ENCODE measurements around the gene AQP2.
A peak's percentile ranks its signal among the peaks of the same experiment; 100 is the strongest.

Gene AQP2

DNA sequence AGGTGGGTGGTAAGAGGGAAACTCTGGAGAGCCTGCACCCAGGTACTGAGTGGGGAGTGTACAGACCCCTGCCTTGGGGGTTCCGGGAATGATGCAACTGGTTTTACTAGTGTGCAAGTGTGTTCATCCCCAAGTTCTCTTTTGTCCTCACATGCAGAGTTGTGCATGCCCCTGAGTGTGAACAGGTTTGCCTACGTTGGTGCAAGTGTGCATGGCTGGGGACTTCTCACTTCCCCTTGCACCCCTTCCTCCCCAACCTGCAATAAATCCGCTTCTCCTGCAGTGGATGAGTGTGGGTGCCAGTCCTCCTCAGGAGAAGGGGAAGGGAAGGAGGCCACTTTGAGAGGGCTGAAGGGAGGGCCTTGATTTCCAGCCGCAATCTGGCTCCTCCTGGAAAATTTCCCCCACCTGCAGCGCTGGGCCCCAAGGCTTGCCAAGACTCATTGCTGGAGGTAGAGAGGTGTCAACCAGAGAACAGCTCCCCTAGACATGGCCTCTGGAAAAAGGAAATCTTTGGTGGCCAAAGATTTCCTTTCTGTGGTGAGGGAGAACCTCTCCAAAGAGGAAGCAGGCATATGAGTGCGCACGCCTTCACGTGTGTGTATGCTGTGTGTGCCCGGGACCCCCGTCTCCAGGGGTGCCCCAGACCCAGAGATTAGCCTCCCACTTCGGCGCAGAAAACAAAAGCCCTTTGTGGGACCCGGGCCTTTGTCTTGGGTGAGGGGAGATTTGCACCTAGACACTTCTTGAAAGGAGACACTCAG is 5.5 kb downstream of the AQP2 start:
- no peak for DNase-seq (ENCODE audit: low spot score)

- DNase-seq (ENCODE audit: low spot score), result no peak
Measured at GRCh38 chr12:49956663-49957569, 6.4 kb downstream of the AQP2 start.

- no peak for DNase-seq (ENCODE audit: low spot score)
Measured at GRCh38 chr12:49957570-49957967, 7.0 kb downstream of the AQP2 start.

DNA sequence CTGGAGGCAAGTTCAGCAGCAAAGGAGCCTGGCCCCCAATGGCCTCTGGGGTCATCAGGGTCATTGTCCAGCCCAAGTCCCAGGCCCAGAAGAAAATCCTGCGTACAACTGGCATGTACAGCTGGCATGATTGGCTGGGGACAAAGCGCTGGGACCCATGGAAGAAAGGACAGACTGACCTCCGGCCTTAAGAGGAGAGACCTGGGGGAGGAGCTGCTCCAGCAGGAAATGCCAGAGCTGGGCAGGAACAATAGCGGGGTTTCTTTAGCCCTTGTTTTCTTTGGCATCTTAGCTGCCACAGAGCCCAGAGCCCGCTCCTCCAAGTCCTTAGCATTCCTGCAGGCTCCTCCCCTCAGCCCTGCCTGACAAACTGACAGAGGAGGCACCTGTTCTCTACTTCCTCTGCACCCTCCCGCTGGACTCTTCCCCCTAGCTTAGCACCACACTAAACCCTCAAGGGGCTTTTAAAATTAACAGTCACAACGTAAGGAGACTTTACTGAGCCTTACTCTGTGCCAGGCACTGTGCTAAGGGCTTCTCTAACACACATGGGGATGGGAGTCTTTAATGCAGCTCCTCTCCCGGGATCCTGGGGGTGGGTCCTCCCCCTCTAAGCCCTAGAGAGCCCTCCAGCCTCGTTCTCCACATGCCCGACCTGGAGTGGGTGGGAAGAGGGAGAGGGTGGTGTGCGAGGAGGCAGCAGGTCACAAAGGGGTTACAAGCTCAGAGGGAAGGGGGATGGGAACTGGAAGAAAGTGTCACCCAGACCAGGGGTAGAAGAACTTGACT is 9.3 kb downstream of the AQP2 start:
- DNase-seq (ENCODE audit: low spot score), result no peak

DNA sequence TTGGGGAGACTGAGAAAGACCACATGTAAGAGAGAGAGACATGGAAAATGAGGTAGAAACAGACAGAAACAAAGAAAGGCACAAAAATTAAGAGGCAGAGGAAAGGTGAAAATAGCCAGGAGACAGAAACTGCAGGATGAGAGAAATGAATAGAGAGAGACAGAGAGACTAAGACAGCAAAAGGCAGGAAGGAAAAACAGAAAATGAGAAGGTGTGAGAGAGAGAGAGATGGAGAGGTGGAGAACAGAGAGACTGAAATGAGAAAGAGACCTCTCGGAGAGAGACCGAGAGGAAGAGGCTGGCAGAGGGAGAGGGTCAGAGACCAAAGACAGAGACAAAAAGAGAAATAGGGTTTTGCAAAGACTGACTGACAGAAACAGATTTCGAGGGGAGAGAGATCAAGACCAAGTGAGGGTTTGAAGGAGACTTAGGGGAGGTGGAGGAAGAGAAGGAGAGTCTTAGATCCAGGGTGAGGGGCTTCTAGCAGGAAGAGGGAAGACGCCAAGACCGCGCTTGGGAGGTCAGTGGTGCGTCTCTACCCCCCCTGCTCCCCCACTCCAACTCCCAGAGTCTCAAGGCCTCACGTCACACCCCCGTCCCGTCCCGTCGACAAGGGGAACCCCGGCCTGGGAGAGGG is 10.1 kb downstream of the AQP2 start:
- DNase-seq (ENCODE audit: low spot score), result no peak

- DNase-seq (ENCODE audit: low spot score), result no peak
Measured at GRCh38 chr12:49961111-49961922, 10.8 kb downstream of the AQP2 start, which contains the start of gene AQP5. AQP5 (plus strand) TSS chr12:49961872; CDS start chr12:49962018, 146 bp downstream.

- no peak for DNase-seq (ENCODE audit: low spot score)
Measured at GRCh38 chr12:49961993-49962764, 11.6 kb downstream of the AQP2 start.

GRCh38 chr12:49962861-49963765 is 12.6 kb downstream of the AQP2 start:
- no peak for DNase-seq (ENCODE audit: low spot score)

DNA sequence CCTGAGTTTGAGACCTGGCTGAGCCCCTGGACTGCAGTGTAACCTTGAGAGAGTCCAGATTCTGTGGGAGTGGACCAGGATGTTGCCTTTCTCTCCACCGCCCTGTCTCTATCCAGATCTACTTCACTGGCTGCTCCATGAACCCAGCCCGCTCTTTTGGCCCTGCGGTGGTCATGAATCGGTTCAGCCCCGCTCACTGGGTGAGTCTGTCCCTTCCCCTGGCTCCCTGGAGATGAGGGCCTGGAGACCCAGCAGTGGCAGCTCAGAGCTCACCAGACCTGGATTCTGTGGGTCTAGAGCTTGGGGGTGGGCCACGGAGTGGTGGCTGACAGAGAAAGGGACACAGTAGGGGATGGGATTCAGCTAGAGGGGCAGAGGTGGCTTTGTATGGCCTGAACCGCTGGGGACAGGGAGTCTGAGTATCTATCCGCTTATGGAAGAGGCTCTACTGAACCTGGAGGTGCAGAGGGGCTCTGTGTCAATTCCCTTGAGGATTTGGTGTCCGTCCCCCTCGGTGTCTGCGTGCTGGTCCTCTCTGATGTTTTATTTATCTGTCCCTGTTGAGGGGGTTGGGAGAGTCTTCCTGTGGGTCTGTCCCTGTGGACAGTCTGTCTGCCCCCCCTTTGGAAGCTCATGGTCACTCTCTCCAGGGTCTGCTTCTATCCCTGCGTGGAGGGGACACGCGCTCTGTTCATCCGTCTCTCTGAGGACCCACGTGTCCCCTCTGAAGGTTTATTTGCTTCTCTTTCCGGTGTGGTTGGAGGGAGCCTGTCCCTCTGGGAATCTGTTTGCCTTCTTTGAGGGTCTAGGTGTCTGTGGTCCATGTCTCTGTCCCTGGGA is 13.7 kb downstream of the AQP2 start:
- DNase-seq (ENCODE audit: low spot score), result no peak

DNA sequence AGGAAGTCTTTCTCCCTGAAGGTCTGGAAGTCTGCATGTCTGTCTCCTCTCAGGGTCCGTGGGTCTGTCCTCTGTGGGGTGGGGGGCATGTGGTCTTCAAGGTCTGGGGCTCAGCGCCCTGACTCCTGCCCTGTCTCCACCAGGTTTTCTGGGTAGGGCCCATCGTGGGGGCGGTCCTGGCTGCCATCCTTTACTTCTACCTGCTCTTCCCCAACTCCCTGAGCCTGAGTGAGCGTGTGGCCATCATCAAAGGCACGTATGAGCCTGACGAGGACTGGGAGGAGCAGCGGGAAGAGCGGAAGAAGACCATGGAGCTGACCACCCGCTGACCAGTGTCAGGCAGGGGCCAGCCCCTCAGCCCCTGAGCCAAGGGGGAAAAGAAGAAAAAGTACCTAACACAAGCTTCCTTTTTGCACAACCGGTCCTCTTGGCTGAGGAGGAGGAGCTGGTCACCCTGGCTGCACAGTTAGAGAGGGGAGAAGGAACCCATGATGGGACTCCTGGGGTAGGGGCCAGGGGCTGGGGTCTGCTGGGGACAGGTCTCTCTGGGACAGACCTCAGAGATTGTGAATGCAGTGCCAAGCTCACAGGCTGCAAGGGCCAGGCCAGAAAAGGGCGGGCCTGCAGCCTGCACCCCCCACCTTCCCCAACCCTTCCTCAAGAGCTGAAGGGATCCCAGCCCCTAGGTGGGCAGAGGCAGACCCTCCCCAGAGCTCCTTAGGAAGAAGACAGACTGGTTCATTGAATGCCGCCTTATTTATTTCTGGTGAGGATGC is 14.5 kb downstream of the AQP2 start:
- no peak for DNase-seq (ENCODE audit: low spot score)

DNA sequence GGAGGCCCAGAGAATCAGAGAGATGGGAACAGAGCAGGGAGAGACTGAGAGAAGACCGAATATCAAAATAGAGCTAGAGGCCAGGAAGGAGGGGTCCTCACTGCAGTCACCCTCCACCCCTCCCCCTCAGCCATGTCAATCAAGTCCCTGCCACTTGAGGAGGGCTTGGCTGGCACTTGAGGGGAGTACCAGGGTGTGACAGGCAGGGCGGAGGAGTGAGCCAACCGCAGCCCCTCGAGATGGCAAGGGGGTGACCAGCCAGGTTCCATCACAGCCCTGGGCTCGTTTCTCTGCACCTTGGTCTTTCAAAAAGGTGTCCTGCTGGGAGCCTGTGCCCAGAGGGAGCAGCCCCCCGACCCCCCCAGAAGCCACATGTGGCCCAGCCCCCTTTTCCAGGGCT is 15.3 kb downstream of the AQP2 start:
- DNase-seq (ENCODE audit: low spot score), result no peak

DNA sequence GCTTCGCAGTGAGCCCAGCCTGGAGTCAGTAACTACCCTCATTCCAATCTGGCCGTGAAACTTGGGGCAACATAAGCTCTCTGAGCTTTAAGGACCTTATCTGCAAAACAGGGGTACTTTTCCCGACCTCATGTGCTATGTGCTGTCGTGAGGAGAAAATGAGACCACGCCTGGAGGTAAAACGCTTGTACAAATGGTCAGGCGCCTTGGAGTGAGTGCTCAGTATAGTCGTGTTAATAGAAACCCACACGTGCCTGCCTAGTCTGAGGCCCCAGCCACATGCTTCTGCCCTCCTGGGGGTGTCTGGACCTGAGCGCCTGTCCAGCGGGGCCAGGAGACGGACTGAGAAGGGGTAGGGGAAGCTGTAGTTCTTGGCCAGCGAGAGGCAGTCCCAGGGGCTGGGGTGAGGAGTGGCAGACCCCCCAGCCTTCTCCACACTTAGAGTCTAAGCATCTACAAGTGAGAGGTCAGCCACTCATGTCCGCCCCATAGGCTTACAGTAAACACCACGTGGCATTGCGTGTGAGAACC is 16.0 kb downstream of the AQP2 start:
- DNase-seq (ENCODE audit: low spot score), result no peak

- peak; percentile 91 for DNase-seq (ENCODE audit: low spot score)
Measured at GRCh38 chr12:49967042-49967776, 16.7 kb downstream of the AQP2 start.

GRCh38 chr12:49967777-49968250 is 17.3 kb downstream of the AQP2 start:
- no peak for DNase-seq (ENCODE audit: low spot score)

DNA sequence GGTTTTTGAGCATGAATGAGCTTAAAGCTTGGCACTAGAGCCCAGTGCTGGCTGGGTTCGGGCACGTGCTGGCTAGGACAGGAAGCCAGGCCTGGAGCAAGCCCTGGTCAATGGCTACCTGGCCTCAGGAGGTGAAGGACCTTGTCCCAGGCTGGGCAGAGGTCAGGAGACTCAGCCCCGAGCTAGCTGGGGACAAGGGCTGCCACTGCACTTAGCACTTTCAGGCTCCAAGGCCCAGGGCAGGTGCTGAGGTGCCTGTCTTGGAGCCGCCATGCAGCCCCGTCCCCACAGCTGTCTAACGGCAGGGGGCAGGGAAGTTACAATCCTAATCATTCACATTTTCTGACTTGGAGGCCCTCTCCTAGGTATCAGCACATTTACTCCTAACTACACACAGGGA is 17.9 kb downstream of the AQP2 start:
- DNase-seq (ENCODE audit: low spot score), result no peak

DNA sequence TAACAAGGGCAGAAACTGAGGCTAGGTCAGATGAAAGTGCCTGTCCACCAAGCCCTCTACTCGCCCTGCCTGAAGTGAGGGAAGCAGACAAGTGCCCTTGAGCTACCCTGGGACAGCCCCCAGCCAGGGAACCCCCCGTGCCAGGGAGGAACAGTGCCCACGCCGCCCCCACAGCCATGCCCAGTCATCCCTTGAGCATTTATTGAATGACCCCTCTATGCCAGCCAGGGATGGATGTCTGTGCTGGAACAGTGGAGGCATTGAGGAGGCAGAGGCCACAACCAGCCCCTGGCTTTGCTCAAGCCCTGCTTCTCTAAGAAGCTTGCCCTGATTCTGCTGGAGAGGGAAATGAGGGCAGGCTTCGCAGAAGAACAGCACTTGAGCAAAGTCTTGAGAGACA is 18.5 kb downstream of the AQP2 start:
- DNase-seq (ENCODE audit: low spot score), result peak; percentile 87
